A549 (cell line): ENCODE results near the gene ZNF618.

Experiments
- CBX8 ChIP-seq: fragments of 200-600 bp; sonication (generic); IDR thresholded peaks from 2 replicates; pipeline ENCODE4 v1.6.1; 2016
- CTCF ChIP-seq: fragments of >200 bp; sonication (Bioruptor Twin); formaldehyde crosslinking; IDR thresholded peaks from 3 replicates; pipeline ENCODE4 v1.5.1; 2016
- MYC ChIP-seq: IDR thresholded peaks from 2 replicates; pipeline ENCODE4 v1.6.1; 2012; ENCODE audit warnings: mild to moderate bottlenecking, inconsistent platforms, low read length, improper control_type of control experiment, borderline replicate concordance
- REST ChIP-seq: fragments of 200-600 bp; sonication (generic); IDR thresholded peaks from 2 replicates; pipeline ENCODE4 v1.6.1; 2016; ENCODE audit warnings: antibody characterized with exemption, mild to moderate bottlenecking, moderate library complexity
- RFX5 ChIP-seq: fragments of 450-650 bp; IDR thresholded peaks from 2 replicates; pipeline ENCODE4 v1.7.1; 2014; ENCODE audit warnings: antibody characterized with exemption, mild to moderate bottlenecking, moderate library complexity
- USF2 ChIP-seq: fragments of 450-650 bp; IDR thresholded peaks from 2 replicates; pipeline ENCODE4 v1.6.1; 2014; ENCODE audit warnings: antibody characterized with exemption

DNA sequence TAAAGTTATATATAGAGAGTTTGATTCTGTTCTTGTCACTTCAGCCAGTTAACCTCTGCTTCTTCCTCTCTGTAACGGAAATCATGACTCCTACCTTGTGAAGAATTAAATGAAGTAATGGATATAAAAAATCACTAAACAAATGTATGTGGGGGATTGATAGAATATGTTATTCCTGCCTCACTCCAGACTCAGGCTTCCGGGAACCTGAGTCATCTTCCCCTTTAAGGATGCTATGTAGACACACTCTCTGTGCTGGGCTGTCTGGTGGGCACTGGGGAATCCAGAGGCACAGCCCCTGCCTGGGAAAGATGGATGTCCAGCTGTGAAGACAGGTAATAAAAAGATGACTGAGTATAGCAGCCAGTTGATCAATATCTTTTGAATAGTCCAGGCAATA, 77.4 kb downstream of the ZNF618 start:
- no peak for TF ChIP-seq CTCF
- TF ChIP-seq MYC = no peak
- TF ChIP-seq REST = no peak
- TF ChIP-seq RFX5 = no peak
- no peak for TF ChIP-seq CBX8
- no peak for TF ChIP-seq USF2
